HEK293 (cell line): ENCODE results near the gene COX6A2.

Experiments
- ZBTB26 ChIP-seq: fragments of 450-650 bp; formaldehyde crosslinking; optimal IDR thresholded peaks from 2 replicates; pipeline ENCODE3; 2016; ENCODE audit warnings: missing biosample characterization, mild to moderate bottlenecking, missing genetic modification characterization
- TF ChIP-seq, protein P1 (sequence below): fragments of 450-650 bp; formaldehyde crosslinking; IDR thresholded peaks from 2 replicates; pipeline ENCODE4 v1.5.1; 2016; ENCODE audit warnings: missing biosample characterization, missing genetic modification characterization

DNA sequence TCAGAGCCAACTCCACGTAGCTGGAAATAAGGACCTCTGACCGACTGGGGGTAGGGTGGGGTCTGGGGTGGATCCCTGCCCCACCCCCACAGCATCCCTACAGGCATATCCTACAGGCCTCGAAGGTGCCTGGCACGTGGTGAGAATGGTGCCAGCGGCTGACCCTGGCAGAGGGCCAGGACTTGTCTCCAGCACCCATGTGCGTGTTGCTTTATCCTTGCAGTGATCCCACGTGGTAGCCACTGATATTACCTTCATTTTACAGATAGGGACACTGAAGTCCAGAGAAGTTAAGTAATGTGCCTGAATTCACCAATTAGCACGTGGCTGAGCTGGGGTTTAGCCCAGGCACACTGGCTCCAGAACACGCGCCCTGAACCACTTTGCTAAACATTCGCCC, 26.7 kb downstream of the COX6A2 start:
- TF ChIP-seq, protein P1, sequence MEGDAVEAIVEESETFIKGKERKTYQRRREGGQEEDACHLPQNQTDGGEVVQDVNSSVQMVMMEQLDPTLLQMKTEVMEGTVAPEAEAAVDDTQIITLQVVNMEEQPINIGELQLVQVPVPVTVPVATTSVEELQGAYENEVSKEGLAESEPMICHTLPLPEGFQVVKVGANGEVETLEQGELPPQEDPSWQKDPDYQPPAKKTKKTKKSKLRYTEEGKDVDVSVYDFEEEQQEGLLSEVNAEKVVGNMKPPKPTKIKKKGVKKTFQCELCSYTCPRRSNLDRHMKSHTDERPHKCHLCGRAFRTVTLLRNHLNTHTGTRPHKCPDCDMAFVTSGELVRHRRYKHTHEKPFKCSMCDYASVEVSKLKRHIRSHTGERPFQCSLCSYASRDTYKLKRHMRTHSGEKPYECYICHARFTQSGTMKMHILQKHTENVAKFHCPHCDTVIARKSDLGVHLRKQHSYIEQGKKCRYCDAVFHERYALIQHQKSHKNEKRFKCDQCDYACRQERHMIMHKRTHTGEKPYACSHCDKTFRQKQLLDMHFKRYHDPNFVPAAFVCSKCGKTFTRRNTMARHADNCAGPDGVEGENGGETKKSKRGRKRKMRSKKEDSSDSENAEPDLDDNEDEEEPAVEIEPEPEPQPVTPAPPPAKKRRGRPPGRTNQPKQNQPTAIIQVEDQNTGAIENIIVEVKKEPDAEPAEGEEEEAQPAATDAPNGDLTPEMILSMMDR (tag by site-specific recombination) = no peak
- no peak for TF ChIP-seq ZBTB26 (tag by site-specific recombination)
